ENCODE measurements around the gene ADGRA1. TPM values are rescaled to one million over a fixed set of nuclear protein-coding genes. Genes with fewer than 3 reads are reported as not detected.

The ADGRA1 gene
- polyA plus RNA-seq, 3 donors, result not detected

- Histone ChIP-seq H2AFZ (ENCODE audit: insufficient read depth, low read depth, low read length, poor library complexity, severe bottlenecking) (no peak overlapping the region), H3K9me3 (replicated peaks in 1 of 2; ENCODE audit: control insufficient read depth in 1 of 2, insufficient read depth in 1 of 2, low read length in 2 of 2) (no peaks in the 10 kb centered on the region), H3K27me3 (ENCODE audit: control insufficient read depth in 2 of 2, insufficient read depth in 2 of 2, low read length in 2 of 2) (no peaks in the 10 kb centered on the region), H3K36me3 (replicated peaks in 1 of 2; ENCODE audit: control insufficient read depth in 1 of 2, insufficient read depth in 2 of 2, low read length in 2 of 2) (no peaks in the 10 kb centered on the region), H3K4me2 (replicated peaks; ENCODE audit: extremely low read depth, low read length, poor library complexity, severe bottlenecking) (no peak overlapping the region), H3K9ac (ENCODE audit: insufficient read depth, low read length, poor library complexity, severe bottlenecking) (no peak overlapping the region), H4K20me1 (ENCODE audit: insufficient read depth, low read length) (no peaks in the 10 kb centered on the region), H3K79me2 (ENCODE audit: insufficient read depth, low read length) (no peaks in the 10 kb centered on the region), H3K4me3 (replicated peaks in 1 of 3; ENCODE audit: low read depth in 2 of 3, low read length in 3 of 3) (no peak overlapping the region), H3K4me1 (ENCODE audit: control insufficient read depth in 1 of 2, insufficient read depth in 2 of 2, low read length in 2 of 2) (no peaks in the 10 kb centered on the region), H3K27ac (ENCODE audit: low read depth in 1 of 2, low read length in 2 of 2) (no peak overlapping the region)
- no peak for TF ChIP-seq CTCF (IDR thresholded peaks at IDR 0.05)
- no peak overlapping the region for H3K4me3 Mint-ChIP-seq
- peaks cover 2 to 7% (median 2%) of the 10 kb centered on the region in 3 donors for H3K27me3 Mint-ChIP-seq (ENCODE audit: low read depth in 3 of 3)
- 89% methylated on average over 10 of the region's 26 CpGs for WGBS (ENCODE audit: insufficient coverage)
- no peaks in the 10 kb centered on the region for H3K36me3 Mint-ChIP-seq
- DNase-seq, result no peak
- H3K4me1 Mint-ChIP-seq, result no peaks in the 10 kb centered on the region
- H3K9me3 Mint-ChIP-seq, result peaks cover 0 to 11% (median 1%) of the 10 kb centered on the region in 7 donors
- H3K27ac Mint-ChIP-seq, result no peak overlapping the region
- intact Hi-C loops (cut with micrococcal nuclease), result no loop called here
Measured at GRCh38 chr10:133067149-133068105, 20.3 kb upstream of the ADGRA1 start.

DNA sequence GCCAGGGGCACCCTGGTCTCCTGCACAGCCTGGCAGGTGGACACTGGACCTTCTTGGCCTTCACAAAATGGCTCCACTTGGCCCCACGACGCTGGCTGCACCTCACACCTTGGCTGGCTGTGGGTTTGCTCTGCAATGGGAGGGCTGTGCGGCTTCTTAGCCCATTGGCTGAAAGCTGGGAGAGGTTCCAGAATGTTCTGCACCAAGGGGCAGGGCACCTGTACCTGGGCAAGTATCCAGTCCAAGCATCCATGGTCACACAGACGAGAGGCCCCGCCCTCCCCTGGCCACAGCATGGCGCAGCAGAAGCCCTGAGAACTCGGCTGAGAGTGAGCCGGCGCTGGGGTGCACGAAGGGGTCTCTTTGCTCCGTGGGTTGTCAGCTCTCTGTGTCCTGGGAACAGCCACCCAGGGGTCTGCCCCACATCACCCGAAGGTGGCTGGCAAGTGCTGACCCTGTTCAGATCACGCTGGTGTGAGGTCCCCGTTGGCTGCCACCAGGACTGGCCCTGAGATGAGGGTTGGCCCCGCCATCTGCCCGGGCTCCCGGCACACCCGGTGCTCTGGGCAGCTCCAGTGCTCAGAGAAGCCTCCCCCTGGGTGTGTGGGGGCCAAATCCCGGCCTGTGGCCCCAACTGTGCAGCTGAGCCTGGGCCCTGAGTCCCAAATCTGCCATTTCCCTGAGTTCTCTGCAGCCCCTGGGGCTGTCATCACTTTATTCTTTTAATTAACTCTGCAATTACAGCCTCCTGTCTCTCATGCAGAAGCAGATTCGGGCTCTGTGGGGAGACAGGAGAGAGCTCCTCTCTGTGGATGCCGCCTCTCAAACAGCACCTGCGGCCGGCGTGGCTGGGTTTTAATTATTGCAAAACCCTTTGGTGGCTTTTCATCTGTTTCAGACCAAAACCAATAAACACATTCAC is 19.4 kb upstream of the ADGRA1 start:
- Histone ChIP-seq H3K27ac (ENCODE audit: low read depth in 1 of 2, low read length in 2 of 2) (no peak overlapping the region), H3K4me3 (replicated peaks in 1 of 3; ENCODE audit: low read depth in 2 of 3, low read length in 3 of 3) (no peak overlapping the region), H3K4me1 (ENCODE audit: control insufficient read depth in 1 of 2, insufficient read depth in 2 of 2, low read length in 2 of 2) (no peaks in the 10 kb centered on the region), H3K9ac (ENCODE audit: insufficient read depth, low read length, poor library complexity, severe bottlenecking) (no peak overlapping the region), H3K36me3 (replicated peaks in 1 of 2; ENCODE audit: control insufficient read depth in 1 of 2, insufficient read depth in 2 of 2, low read length in 2 of 2) (no peaks in the 10 kb centered on the region), H3K79me2 (ENCODE audit: insufficient read depth, low read length) (no peaks in the 10 kb centered on the region), H2AFZ (ENCODE audit: insufficient read depth, low read depth, low read length, poor library complexity, severe bottlenecking) (no peak overlapping the region), H3K9me3 (replicated peaks in 1 of 2; ENCODE audit: control insufficient read depth in 1 of 2, insufficient read depth in 1 of 2, low read length in 2 of 2) (no peaks in the 10 kb centered on the region), H3K27me3 (ENCODE audit: control insufficient read depth in 2 of 2, insufficient read depth in 2 of 2, low read length in 2 of 2) (no peaks in the 10 kb centered on the region), H3K4me2 (replicated peaks; ENCODE audit: extremely low read depth, low read length, poor library complexity, severe bottlenecking) (no peak overlapping the region), H4K20me1 (ENCODE audit: insufficient read depth, low read length) (no peaks in the 10 kb centered on the region)
- TF ChIP-seq CTCF (IDR thresholded peaks at IDR 0.05), result no peak
- Mint-ChIP-seq H3K36me3 (no peaks in the 10 kb centered on the region), H3K9me3 (peaks cover 0 to 3% (median 0%) of the 10 kb centered on the region in 7 donors), H3K27ac (no peak overlapping the region), H3K27me3 (ENCODE audit: low read depth in 3 of 3) (peaks cover 0 to 4% (median 0%) of the 10 kb centered on the region in 3 donors), H3K4me3 (no peak overlapping the region), H3K4me1 (no peaks in the 10 kb centered on the region)
- 94% methylated on average over 23 of the region's 24 CpGs for WGBS (ENCODE audit: insufficient coverage)
- no peak for DNase-seq
- intact Hi-C loops (cut with micrococcal nuclease), result no loop called here

All from CD14-positive monocyte (primary cell).